Measurements from ENCODE around the gene CLEC16A.

GRCh38 chr16:11020388-11020787 lies 76.0 kb downstream of the CLEC16A start:
- TF ChIP-seq HDAC6 (IDR thresholded peaks at IDR 0.05; ENCODE audit: low read depth, low read length): no peak
- TF ChIP-seq, protein P1, sequence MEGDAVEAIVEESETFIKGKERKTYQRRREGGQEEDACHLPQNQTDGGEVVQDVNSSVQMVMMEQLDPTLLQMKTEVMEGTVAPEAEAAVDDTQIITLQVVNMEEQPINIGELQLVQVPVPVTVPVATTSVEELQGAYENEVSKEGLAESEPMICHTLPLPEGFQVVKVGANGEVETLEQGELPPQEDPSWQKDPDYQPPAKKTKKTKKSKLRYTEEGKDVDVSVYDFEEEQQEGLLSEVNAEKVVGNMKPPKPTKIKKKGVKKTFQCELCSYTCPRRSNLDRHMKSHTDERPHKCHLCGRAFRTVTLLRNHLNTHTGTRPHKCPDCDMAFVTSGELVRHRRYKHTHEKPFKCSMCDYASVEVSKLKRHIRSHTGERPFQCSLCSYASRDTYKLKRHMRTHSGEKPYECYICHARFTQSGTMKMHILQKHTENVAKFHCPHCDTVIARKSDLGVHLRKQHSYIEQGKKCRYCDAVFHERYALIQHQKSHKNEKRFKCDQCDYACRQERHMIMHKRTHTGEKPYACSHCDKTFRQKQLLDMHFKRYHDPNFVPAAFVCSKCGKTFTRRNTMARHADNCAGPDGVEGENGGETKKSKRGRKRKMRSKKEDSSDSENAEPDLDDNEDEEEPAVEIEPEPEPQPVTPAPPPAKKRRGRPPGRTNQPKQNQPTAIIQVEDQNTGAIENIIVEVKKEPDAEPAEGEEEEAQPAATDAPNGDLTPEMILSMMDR (IDR thresholded peaks at IDR 0.05 in 2 of 3, conservative IDR thresholded peaks at IDR 0.05 in 1 of 3; ENCODE audit: insufficient read depth in 2 of 3, low read depth in 1 of 3, low read length in 3 of 3): no peak
- no peak for TF ChIP-seq POLR2A (conservative IDR thresholded peaks at IDR 0.05)
- TF ChIP-seq, protein P2, sequence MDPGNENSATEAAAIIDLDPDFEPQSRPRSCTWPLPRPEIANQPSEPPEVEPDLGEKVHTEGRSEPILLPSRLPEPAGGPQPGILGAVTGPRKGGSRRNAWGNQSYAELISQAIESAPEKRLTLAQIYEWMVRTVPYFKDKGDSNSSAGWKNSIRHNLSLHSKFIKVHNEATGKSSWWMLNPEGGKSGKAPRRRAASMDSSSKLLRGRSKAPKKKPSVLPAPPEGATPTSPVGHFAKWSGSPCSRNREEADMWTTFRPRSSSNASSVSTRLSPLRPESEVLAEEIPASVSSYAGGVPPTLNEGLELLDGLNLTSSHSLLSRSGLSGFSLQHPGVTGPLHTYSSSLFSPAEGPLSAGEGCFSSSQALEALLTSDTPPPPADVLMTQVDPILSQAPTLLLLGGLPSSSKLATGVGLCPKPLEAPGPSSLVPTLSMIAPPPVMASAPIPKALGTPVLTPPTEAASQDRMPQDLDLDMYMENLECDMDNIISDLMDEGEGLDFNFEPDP (CRISPR knock-in tag; IDR thresholded peaks at IDR 0.05): no peak
- no peak for TF ChIP-seq SMARCC2 (IDR thresholded peaks at IDR 0.05; ENCODE audit: low read depth)
- TF ChIP-seq ZNF232 (CRISPR knock-in tag; IDR thresholded peaks at IDR 0.05): no peak
- TF ChIP-seq NBN (IDR thresholded peaks at IDR 0.05; ENCODE audit: low read depth): no peak
- no peak for TF ChIP-seq REST (IDR thresholded peaks at IDR 0.05; ENCODE audit: borderline replicate concordance)
- TF ChIP-seq REST (CRISPR knock-in tag; IDR thresholded peaks at IDR 0.05; ENCODE audit: low read depth): no peak
- no peak for TF ChIP-seq YBX1 (IDR thresholded peaks at IDR 0.05)
- TF ChIP-seq PRPF4 (IDR thresholded peaks at IDR 0.05; ENCODE audit: insufficient read depth, low read depth, low read length, poor library complexity, severe bottlenecking): no peak
- no peak for TF ChIP-seq ZNF3 (CRISPR knock-in tag; IDR thresholded peaks at IDR 0.05)

Data from K562 (cell line).